A549 (cell line): ENCODE results near the gene ARL6IP5.

Experiments used
- BHLHE40 ChIP-seq: IDR thresholded peaks from 2 replicates; pipeline ENCODE4 v1.6.1; 2012; ENCODE audit warnings: low read depth, low read length, inconsistent platforms
- CEBPB ChIP-seq, 2 experiments: fragments of >200 bp in 1 of 2; sonication (Bioruptor Twin) in 1 of 2; formaldehyde crosslinking in 1 of 2; IDR thresholded peaks; 2 replicates each; pipeline ENCODE4 v1.6.1; 2012 to 2016
- EP300 ChIP-seq, 2 experiments: fragments of >200 bp; sonication (Bioruptor Twin); formaldehyde crosslinking; IDR thresholded peaks; 2 replicates in 1 of 2; 3 replicates in 1 of 2; pipeline ENCODE4 v1.6.1; 2016 to 2017
- POLR2A ChIP-seq: IDR thresholded peaks from 2 replicates; pipeline ENCODE4 v1.6.1; 2012; ENCODE audit warnings: mild to moderate bottlenecking, low read length
- RAD21 ChIP-seq, 2 experiments: fragments of >200 bp in 1 of 2; sonication (Bioruptor Twin) in 1 of 2; formaldehyde crosslinking in 1 of 2; IDR thresholded peaks in 1 of 2; conservative IDR thresholded peaks in 1 of 2; 2 replicates in 1 of 2; 3 replicates in 1 of 2; pipeline ENCODE4 v1.6.1; 2012 to 2018; ENCODE audit warnings: inconsistent platforms in 1 of 2

DNA sequence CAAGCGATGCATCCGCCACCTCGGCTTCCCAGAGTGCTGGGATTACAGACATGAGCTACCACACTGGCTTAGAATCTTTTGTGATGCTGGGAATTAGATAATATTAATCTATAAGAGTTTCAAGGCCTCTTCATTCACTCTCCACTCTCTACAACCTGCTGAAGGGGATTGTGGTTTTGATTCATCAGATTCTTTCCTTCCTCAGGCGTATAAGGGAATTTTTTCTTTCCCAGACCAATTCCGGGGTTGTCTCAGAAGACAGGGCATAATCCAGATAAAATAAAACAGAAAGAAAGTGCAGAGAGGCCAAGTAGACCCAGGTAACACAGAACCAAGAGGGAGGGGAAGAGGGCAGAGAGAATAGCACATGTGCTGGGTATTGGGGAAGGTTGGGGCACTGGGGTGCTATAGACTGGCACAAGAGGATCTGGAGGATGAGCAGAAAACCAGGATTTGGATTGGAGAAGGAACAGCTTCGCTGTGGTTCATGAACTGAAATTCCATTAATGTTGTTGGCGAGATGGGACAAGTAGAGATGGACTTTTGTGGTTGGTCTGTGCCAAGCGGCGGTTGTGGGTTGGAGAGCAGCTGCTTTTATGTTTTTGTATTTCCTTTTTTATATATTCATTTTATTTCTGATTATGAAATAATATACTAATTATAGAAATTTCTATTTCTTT lies 12.8 kb downstream of the ARL6IP5 start:
- TF ChIP-seq EP300 (IDR thresholded peaks at IDR 0.05) (no peak), RAD21 (conservative IDR thresholded peaks at IDR 0.05 in 1 of 2, IDR thresholded peaks at IDR 0.05 in 1 of 2) (no peak), CEBPB (IDR thresholded peaks at IDR 0.05) (no peak), BHLHE40 (no peak), POLR2A (no peak)
